Erythroblast (primary cell): ENCODE data around the gene WAC.

Source experiments
- GATA1 ChIP-seq: IDR thresholded peaks from 2 replicates; pipeline ENCODE4 v1.6.1; 2011; ENCODE audit warnings: low read depth, mild to moderate bottlenecking, control low read depth, low read length, moderate library complexity
- POLR2A ChIP-seq: IDR thresholded peaks from 2 replicates; pipeline ENCODE4 v1.6.1; 2011; ENCODE audit warnings: mild to moderate bottlenecking, low read length

DNA sequence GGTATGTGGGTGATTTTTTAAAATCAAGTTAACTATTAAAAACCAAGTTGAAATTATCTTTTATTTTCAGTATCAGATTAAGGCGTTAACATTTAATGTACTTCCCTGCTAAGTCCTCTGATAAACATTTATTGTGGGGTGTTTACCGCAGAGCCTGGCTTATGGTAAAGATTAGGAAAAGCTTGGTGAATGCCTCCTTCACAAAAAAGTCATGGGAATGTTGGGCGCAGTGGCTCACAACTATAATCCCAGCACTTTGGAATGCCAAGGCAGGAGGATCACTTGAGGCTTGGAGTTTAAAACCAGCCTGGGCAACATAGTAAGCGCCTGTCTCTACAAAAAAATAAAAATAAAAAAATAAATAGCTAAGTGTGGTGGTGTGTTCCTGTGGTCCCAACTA is 53.3 kb downstream of the WAC start:
- TF ChIP-seq POLR2A = no peak
- no peak for TF ChIP-seq GATA1
